ENCODE results near the gene MPHOSPH9.

DNA sequence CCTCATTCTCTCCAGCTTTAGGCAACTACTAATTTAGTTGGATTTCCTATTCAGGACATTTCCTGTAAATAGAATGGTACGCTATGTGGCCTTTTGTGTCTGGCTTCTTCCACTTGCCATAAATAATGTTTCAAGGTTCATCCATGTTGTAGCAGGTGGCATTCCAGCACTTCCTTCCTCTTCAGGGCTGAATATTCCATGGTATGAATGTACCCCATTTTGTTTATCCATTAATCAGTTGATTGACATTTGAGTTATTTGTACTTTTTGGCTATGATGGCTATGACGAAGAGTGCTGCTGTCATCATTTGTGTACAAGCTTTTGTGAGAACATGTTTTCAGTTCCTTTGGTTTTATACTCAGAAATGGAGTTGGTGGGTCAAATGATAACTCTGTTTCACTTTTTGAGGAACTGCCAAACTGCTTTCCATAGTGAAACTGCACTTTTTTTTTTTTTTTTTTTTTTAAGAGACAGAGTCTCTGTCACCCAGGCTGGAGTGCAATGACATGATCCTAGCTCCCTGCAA lies 45.2 kb upstream of the MPHOSPH9 start:
- TF ChIP-seq, protein P1, sequence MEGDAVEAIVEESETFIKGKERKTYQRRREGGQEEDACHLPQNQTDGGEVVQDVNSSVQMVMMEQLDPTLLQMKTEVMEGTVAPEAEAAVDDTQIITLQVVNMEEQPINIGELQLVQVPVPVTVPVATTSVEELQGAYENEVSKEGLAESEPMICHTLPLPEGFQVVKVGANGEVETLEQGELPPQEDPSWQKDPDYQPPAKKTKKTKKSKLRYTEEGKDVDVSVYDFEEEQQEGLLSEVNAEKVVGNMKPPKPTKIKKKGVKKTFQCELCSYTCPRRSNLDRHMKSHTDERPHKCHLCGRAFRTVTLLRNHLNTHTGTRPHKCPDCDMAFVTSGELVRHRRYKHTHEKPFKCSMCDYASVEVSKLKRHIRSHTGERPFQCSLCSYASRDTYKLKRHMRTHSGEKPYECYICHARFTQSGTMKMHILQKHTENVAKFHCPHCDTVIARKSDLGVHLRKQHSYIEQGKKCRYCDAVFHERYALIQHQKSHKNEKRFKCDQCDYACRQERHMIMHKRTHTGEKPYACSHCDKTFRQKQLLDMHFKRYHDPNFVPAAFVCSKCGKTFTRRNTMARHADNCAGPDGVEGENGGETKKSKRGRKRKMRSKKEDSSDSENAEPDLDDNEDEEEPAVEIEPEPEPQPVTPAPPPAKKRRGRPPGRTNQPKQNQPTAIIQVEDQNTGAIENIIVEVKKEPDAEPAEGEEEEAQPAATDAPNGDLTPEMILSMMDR (conservative IDR thresholded peaks at IDR 0.05 in 1 of 2, IDR thresholded peaks at IDR 0.05 in 1 of 2; ENCODE audit: low read depth in 1 of 2, low read length in 2 of 2) = no peak
- TF ChIP-seq EZH2 (IDR thresholded peaks at IDR 0.05; ENCODE audit: low read length, missing control alignments) = no peak
